GM18505 (cell line): ENCODE results near the gene HSD17B3.
"Not testable (repeated sequence)": the region's sequence is repeated elsewhere in the genome, so short reads cannot be mapped to it uniquely, and the experiment has no call there.

Source experiments
- ATAC-seq: cut with Tn5 transposase; IDR thresholded peaks from one replicate; pipeline ENCODE4 v1.9.1; 2021; ENCODE audit not compliant: unreplicated experiment
- POLR2A ChIP-seq: IDR thresholded peaks from 4 replicates; pipeline ENCODE4 v1.6.1; 2011; ENCODE audit warnings: borderline replicate concordance; ENCODE audit not compliant: insufficient read depth, insufficient read length; ENCODE audit errors: extremely low read depth

The HSD17B3 gene

DNA sequence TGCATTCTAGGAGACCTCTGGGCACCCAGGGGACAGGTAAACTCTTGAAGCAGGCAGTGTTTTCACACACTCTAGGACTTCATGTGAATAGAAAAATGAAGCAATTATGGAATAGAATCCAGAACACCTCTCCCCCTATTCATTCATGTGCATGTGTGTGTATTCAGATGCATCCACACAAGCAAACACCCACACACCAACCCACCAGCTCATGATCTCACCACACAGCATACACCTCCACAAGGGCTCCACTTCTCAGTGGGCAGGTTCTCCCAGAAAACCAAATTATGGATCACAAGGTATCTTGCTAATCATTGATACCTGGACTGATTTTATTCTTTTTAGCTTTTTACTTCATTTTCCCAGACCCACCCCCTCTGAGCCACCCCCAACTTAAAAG is 21.2 kb upstream of the HSD17B3 start:
- ATAC-seq: no peak
- no peak for TF ChIP-seq POLR2A

DNA sequence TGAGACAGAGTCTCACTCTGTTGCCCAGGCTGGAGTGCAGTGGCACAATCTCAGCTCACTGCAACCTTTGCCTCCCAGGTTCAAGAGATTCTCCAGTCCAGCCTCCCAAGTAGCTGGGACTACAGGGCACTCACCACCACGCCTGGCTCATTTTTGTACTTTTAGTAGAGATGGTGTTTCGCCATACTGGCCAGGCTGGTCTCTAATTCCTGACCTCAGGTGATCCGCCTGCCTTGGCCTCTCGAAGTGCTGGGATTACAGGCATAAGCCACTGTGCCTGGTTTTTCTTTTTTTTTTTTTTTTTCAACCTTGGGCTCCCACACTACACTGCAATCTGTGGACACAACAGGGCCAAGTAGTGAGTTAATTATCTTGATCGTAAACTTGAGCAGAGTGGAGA is 20.8 kb upstream of the HSD17B3 start:
- ATAC-seq: not testable (repeated sequence)

GRCh38 chr9:96322210-96322609 is 20.2 kb upstream of the HSD17B3 start:
- not testable (repeated sequence) for ATAC-seq

DNA sequence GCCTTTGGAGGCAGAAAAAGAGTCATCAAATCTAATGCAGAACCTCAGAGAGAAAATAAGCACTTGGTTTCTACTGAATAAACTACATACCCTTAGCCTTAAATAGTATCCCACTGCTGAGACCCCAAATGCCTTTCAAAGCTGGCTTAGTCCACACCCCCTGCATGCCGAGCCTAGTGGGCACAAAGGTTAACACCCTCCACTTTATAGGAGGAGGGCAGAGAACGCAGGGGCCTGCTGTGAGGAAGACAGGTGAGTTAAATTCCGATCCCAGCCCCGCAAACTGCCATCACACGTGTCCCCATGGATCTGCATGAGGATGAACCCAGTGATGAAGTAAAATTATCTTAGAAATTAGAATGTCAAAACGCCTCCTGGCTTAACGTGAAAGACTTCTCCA is 19.5 kb upstream of the HSD17B3 start:
- no peak for ATAC-seq
- no peak for TF ChIP-seq POLR2A

DNA sequence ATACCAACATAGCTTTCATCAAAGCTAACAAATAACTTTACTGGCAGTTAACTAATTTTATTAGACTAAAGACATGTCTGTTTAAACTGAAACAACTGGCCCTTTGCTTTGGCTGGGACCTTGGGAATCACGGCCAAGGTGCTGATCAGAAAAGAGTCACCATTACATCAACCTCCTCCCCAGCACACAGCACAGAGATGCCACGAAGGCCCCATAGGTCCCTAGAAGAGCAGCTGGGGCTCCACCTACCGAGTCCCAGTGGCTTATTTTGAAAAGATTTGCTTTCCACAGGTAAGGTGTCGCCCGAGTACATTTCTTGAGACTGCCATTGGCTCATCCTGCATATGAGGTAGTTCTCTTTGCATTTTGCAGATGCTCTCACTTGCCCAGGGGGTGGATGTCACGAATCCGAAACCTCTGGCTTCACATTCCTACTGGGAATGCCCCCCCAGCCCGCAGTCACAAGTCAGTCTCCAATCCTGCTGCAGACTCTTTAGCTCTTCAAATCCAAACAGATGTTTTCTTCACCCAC is 18.8 kb upstream of the HSD17B3 start:
- ATAC-seq: no peak
- TF ChIP-seq POLR2A: no peak

DNA sequence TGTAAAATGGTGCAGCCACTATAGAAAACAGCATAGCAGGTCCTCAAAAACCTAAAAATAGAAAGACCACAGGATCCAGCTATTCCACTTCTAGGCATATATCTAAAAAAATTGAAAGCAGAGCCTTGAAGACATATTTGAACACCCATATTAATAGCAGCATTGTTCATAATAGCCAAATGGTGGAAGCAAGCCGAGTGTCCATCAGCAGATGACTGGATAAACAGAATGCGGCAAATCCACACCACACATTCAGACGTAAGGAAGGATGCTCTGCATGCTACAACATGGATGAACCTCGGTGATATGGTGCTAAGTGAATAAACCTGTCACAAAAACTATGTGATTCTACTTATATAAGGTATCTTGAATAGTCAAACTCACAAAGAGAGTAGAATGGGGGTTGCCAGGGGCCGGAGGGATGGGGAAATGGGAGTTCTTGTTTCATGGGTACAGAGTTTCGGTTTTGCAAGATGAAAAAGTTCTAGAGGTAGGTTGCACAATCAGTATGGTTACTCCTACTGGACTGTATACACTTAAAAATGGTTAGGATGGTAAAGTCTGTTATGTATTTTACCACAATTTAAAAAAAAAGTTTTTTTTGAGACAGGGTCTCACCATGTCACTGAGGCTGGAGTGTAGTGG is 17.1 kb upstream of the HSD17B3 start:
- TF ChIP-seq POLR2A: no peak
- no peak for ATAC-seq

GRCh38 chr9:96317335-96317980 is 15.5 kb upstream of the HSD17B3 start:
- ATAC-seq: no peak
- TF ChIP-seq POLR2A: no peak

DNA sequence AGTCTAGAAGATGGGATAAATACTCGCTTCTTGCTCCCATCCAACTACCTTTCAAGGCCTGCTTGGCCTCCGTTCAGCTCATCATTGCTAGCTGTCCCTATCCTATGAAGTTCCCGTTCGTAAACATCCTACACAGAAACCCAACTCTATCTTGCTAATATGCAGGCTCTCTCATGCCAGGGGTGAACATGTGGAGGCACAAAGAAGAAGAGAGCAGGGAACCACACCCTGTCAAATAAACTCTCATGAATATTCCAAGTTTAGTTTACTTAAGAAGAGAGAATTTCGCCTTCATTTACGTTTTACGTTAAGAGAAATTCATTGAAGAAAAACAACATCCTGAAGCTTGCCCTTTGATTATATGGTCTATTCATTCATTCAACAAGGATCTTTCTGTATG is 7.9 kb upstream of the HSD17B3 start:
- no peak for ATAC-seq
- TF ChIP-seq POLR2A: no peak

GRCh38 chr9:96306958-96307357 is 5.0 kb upstream of the HSD17B3 start:
- not testable (repeated sequence) for ATAC-seq

GRCh38 chr9:96305171-96305570 is 3.2 kb upstream of the HSD17B3 start:
- no peak for TF ChIP-seq POLR2A
- no peak for ATAC-seq

GRCh38 chr9:96304230-96304629 is 2.3 kb upstream of the HSD17B3 start:
- no peak for ATAC-seq
- TF ChIP-seq POLR2A: no peak

- no peak for TF ChIP-seq POLR2A
- ATAC-seq: no peak
Observed at GRCh38 chr9:96299823-96300222, 2.2 kb downstream of the HSD17B3 start.

GRCh38 chr9:96294159-96294545 is 7.8 kb downstream of the HSD17B3 start:
- ATAC-seq: no peak
- TF ChIP-seq POLR2A: no peak

DNA sequence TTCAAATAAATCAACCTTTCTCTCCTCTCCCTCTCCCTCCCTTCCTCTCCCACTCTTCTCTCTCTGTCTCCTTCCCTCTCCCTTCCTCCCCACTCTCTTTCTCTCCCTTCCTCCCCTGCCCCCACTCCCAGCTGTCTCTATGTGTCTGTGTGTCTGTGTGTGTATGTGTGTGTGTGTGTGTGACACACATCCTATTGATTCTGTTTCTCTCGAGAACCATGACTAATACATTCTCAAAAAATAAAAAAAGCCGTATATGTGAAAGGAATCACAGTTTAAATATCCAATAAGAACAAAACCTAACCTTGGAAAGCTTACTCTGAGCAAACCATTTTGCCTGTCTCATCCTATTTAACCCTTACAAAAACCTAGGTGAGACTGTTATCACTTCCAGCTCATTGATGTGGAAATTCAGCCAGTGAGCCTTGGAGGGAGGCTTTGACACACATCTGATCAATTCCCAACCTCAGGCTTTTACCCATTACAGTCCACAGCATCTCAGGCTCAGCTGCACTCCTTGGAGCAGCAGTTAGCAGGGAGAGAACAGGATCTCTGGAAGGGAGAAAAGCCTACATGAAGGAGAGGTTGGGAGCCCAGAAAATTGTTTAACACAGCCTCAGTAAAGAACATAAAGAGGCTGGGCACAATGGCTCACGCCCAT is 8.3 kb downstream of the HSD17B3 start:
- no peak for TF ChIP-seq POLR2A
- ATAC-seq: no peak
